ENCODE data around the gene PRKN.
"Not testable (repeated sequence)": the region's sequence is repeated elsewhere in the genome, so short reads cannot be mapped to it uniquely, and the experiment has no call there.

PRKN gene

GRCh38 chr6:161347988-161348627 lies 1379.5 kb downstream of the PRKN start:
- Histone ChIP-seq H3K4me1 (ENCODE audit: control insufficient read depth, insufficient read depth, low read length) (no peaks in the 10 kb centered on the region; the same call in 1 of the 2 replicates), H3K27ac (ENCODE audit: low read depth, low read length) (no peak overlapping the region), H3K27me3 (ENCODE audit: control insufficient read depth, insufficient read depth, low read length) (no peaks in the 10 kb centered on the region), H3K36me3 (ENCODE audit: control insufficient read depth, insufficient read depth, low read length) (no peaks in the 10 kb centered on the region), H3K4me3 (ENCODE audit: low read depth, low read length) (no peak overlapping the region), H3K9ac (ENCODE audit: low read length) (no peak overlapping the region), H3K9me3 (ENCODE audit: control insufficient read depth, insufficient read depth, low read depth, low read length) (no peaks in the 10 kb centered on the region)

DNA sequence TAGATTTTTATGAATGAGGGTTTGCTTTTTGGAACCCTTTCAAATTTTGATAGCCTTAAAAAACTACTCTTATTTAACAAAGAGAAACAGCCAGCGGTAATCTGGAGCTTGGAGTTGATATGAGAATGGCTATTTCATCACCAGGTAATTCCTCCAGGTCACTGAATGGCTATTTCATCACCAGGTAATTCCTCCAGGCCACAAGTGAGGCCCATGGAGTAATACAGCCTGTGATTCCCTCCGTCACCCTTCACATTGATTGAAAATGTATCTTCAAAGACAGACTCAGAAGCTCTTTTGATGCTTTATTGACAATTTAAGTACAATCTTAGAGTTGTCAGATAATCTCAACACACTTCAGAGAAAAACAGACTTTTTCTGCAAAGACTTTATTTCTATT lies 1380.4 kb downstream of the PRKN start:
- H3K36me3 ChIP-seq (ENCODE audit: control insufficient read depth, insufficient read depth, low read length): no peaks in the 10 kb centered on the region

DNA sequence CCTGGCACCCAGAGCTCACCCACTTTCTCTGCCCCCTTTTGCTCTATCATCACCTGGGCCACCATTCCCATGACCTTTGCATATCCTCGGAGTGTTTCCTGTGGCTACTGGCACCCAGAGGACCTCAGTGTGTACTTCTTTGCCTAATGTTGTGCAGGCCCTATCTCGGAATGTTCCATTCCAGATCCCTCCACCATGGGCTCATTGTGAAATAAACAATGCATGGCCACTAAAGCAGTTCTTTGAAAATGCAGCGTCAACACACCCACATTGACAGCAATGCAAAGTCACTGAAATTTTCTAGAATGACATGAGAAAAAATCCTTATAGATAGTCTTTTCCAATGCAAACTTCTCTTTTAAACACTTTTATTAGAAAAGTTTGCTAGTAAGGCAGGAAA lies 1380.8 kb downstream of the PRKN start:
- no peak overlapping the region for H3K9ac ChIP-seq (ENCODE audit: low read length)
- no peaks in the 10 kb centered on the region for H3K27me3 ChIP-seq (ENCODE audit: control insufficient read depth, insufficient read depth, low read length)
- H3K27ac ChIP-seq (ENCODE audit: low read depth, low read length): no peak overlapping the region
- H3K36me3 ChIP-seq (ENCODE audit: control insufficient read depth, insufficient read depth, low read length): no peaks in the 10 kb centered on the region
- no peaks in the 10 kb centered on the region for H3K9me3 ChIP-seq (ENCODE audit: control insufficient read depth, insufficient read depth, low read depth, low read length)
- H3K4me1 ChIP-seq (ENCODE audit: control insufficient read depth, insufficient read depth, low read length): no peaks in the 10 kb centered on the region
- no peak overlapping the region for H3K4me3 ChIP-seq (ENCODE audit: low read depth, low read length)

More for the DNA sequence above, 1380.4 kb downstream of the PRKN start:
- H3K4me1 ChIP-seq (ENCODE audit: control insufficient read depth, insufficient read depth, low read length): no peaks in the 10 kb centered on the region
- no peak overlapping the region for H3K9ac ChIP-seq (ENCODE audit: low read length)
- no peak overlapping the region for H3K27ac ChIP-seq (ENCODE audit: low read depth, low read length)
- no peak overlapping the region for H3K4me3 ChIP-seq (ENCODE audit: low read depth, low read length)
- H3K9me3 ChIP-seq (ENCODE audit: control insufficient read depth, insufficient read depth, low read depth, low read length): no peaks in the 10 kb centered on the region
- no peaks in the 10 kb centered on the region for H3K27me3 ChIP-seq (ENCODE audit: control insufficient read depth, insufficient read depth, low read length)

DNA sequence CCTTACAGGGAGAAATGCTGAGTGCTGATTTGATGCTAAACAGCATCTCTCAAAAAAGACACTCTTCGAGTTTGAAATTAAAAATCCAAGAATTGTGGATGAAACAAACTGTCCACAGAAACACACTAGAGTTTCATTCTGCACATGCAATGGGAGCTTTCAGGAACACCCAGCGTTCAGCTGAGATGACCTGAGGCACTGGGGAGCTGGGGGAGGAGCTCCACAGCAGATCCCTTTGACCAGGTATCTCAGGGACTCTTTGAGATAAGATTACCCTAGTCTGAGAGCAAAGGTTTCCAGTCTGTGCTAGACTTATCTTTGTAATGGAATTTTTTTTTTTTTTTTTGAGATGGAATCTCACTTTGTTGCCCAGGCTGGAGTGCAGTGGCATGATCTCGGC lies 1382.9 kb downstream of the PRKN start:
- H3K9ac ChIP-seq (ENCODE audit: low read length): no peak overlapping the region
- H3K27me3 ChIP-seq (ENCODE audit: control insufficient read depth, insufficient read depth, low read length): no peaks in the 10 kb centered on the region
- no peaks in the 10 kb centered on the region for H3K9me3 ChIP-seq (ENCODE audit: control insufficient read depth, insufficient read depth, low read depth, low read length)
- no peak overlapping the region for H3K27ac ChIP-seq (ENCODE audit: low read depth, low read length)
- no peak overlapping the region for H3K4me3 ChIP-seq (ENCODE audit: low read depth, low read length)
- no peaks in the 10 kb centered on the region for H3K36me3 ChIP-seq (ENCODE audit: control insufficient read depth, insufficient read depth, low read length)
- H3K4me1 ChIP-seq (ENCODE audit: control insufficient read depth, insufficient read depth, low read length): no peaks in the 10 kb centered on the region

DNA sequence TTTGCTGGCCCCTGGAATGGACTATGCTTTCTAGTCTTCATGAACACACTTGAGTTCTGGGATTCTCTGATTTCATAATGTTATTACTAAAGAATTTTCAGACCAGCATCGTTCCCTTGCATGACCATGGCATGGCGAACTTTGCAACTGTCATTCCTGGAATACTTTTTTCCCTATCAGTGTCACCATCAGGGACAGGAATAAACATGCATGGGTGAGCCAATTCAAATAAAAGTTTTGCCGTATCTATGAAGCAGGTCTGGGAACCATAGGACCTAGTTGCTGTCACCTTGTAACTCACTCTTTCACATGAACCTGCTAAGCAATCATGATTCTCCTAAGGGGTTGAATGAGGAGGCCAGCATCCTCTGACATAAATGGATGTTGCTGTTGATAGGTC lies 1385.5 kb downstream of the PRKN start:
- H3K4me1 ChIP-seq (ENCODE audit: control insufficient read depth, insufficient read depth, low read length): no peaks in the 10 kb centered on the region
- no peaks in the 10 kb centered on the region for H3K27me3 ChIP-seq (ENCODE audit: control insufficient read depth, insufficient read depth, low read length)
- no peak overlapping the region for H3K4me3 ChIP-seq (ENCODE audit: low read depth, low read length)
- H3K36me3 ChIP-seq (ENCODE audit: control insufficient read depth, insufficient read depth, low read length): no peaks in the 10 kb centered on the region
- H3K9me3 ChIP-seq (ENCODE audit: control insufficient read depth, insufficient read depth, low read depth, low read length): peaks cover 3% of the 10 kb centered on the region; the same call in 1 of the 2 replicates
- H3K9ac ChIP-seq (ENCODE audit: low read length): no peak overlapping the region
- H3K27ac ChIP-seq (ENCODE audit: low read depth, low read length): no peak overlapping the region

GRCh38 chr6:161341638-161342037 lies 1385.9 kb downstream of the PRKN start:
- Histone ChIP-seq H3K9ac (ENCODE audit: low read length) (no peak overlapping the region), H3K27me3 (ENCODE audit: control insufficient read depth, insufficient read depth, low read length) (no peaks in the 10 kb centered on the region), H3K4me3 (ENCODE audit: low read depth, low read length) (no peak overlapping the region), H3K27ac (ENCODE audit: low read depth, low read length) (no peak overlapping the region), H3K9me3 (ENCODE audit: control insufficient read depth, insufficient read depth, low read depth, low read length) (peaks cover 5% of the 10 kb centered on the region; the same call in 1 of the 2 replicates), H3K36me3 (ENCODE audit: control insufficient read depth, insufficient read depth, low read length) (no peaks in the 10 kb centered on the region), H3K4me1 (ENCODE audit: control insufficient read depth, insufficient read depth, low read length) (no peaks in the 10 kb centered on the region)

- Histone ChIP-seq H3K4me3 (ENCODE audit: low read depth, low read length) (no peak overlapping the region), H3K36me3 (ENCODE audit: control insufficient read depth, insufficient read depth, low read length) (no peaks in the 10 kb centered on the region)
Observed at GRCh38 chr6:161338015-161338414, 1389.6 kb downstream of the PRKN start.

GRCh38 chr6:161336479-161336878 lies 1391.1 kb downstream of the PRKN start:
- H3K27ac ChIP-seq (ENCODE audit: low read depth, low read length): no peak overlapping the region
- no peak overlapping the region for H3K9ac ChIP-seq (ENCODE audit: low read length)
- no peaks in the 10 kb centered on the region for H3K36me3 ChIP-seq (ENCODE audit: control insufficient read depth, insufficient read depth, low read length)
- peaks cover 9% of the 10 kb centered on the region; the same call in 1 of the 2 replicates for H3K9me3 ChIP-seq (ENCODE audit: control insufficient read depth, insufficient read depth, low read depth, low read length)
- H3K27me3 ChIP-seq (ENCODE audit: control insufficient read depth, insufficient read depth, low read length): no peaks in the 10 kb centered on the region
- H3K4me3 ChIP-seq (ENCODE audit: low read depth, low read length): no peak overlapping the region
- no peaks in the 10 kb centered on the region for H3K4me1 ChIP-seq (ENCODE audit: control insufficient read depth, insufficient read depth, low read length)

More at GRCh38 chr6:161338015-161338414, 1389.6 kb downstream of the PRKN start:
- Histone ChIP-seq H3K27ac (ENCODE audit: low read depth, low read length) (no peak overlapping the region), H3K27me3 (ENCODE audit: control insufficient read depth, insufficient read depth, low read length) (no peaks in the 10 kb centered on the region), H3K4me1 (ENCODE audit: control insufficient read depth, insufficient read depth, low read length) (no peaks in the 10 kb centered on the region), H3K9me3 (ENCODE audit: control insufficient read depth, insufficient read depth, low read depth, low read length) (peaks cover 9% of the 10 kb centered on the region; the same call in 1 of the 2 replicates), H3K9ac (ENCODE audit: low read length) (no peak overlapping the region)

GRCh38 chr6:161333410-161333809 lies 1394.2 kb downstream of the PRKN start:
- no peak overlapping the region for H3K4me3 ChIP-seq (ENCODE audit: low read depth, low read length)
- H3K27me3 ChIP-seq (ENCODE audit: control insufficient read depth, insufficient read depth, low read length): no peaks in the 10 kb centered on the region
- no peaks in the 10 kb centered on the region for H3K36me3 ChIP-seq (ENCODE audit: control insufficient read depth, insufficient read depth, low read length)
- no peak overlapping the region for H3K27ac ChIP-seq (ENCODE audit: low read depth, low read length)
- peaks cover 15% of the 10 kb centered on the region for H3K9me3 ChIP-seq (ENCODE audit: control insufficient read depth, insufficient read depth, low read depth, low read length)
- H3K4me1 ChIP-seq (ENCODE audit: control insufficient read depth, insufficient read depth, low read length): no peaks in the 10 kb centered on the region
- H3K9ac ChIP-seq (ENCODE audit: low read length): no peak overlapping the region

GRCh38 chr6:161331402-161332081 lies 1396.0 kb downstream of the PRKN start:
- H3K36me3 ChIP-seq (ENCODE audit: control insufficient read depth, insufficient read depth, low read length); H3K4me3 ChIP-seq (ENCODE audit: low read depth, low read length); H3K4me1 ChIP-seq (ENCODE audit: control insufficient read depth, insufficient read depth, low read length); H3K9ac ChIP-seq (ENCODE audit: low read length); H3K27ac ChIP-seq (ENCODE audit: low read depth, low read length); H3K27me3 ChIP-seq (ENCODE audit: control insufficient read depth, insufficient read depth, low read length): not testable (repeated sequence)
- H3K9me3 ChIP-seq (ENCODE audit: control insufficient read depth, insufficient read depth, low read depth, low read length): peaks cover 17% of the 10 kb centered on the region

DNA sequence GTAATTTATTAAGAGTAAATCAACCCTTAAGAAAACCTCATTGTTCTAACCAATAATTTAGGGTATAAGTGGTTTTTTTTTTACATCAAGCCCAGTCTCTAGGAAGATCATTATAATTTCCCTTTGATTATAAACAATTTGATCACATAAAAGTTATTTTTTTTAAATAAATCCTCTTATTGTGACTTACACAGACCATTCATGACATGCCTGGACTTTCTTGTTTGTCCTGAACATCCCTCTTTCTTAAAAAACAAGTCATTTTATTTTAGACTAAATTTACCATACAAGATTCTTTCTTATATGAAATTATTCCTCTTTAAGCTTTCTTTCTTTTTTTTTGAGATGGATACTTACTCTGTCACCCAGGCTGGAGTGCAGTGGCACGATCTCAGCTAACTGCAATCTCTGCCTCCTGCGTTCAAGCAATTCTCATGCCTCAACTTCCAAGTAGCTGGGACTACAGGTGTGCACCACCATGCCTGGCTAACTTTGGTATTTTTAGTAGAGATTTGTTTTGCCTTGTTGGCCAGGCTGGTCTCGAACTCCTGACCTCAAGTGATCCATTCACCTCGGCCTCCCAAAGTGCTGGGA lies 1400.1 kb downstream of the PRKN start:
- Histone ChIP-seq H3K9me3 (ENCODE audit: control insufficient read depth, insufficient read depth, low read depth, low read length) (peaks cover 42% of the 10 kb centered on the region), H3K27ac (ENCODE audit: low read depth, low read length) (no peak overlapping the region), H3K9ac (ENCODE audit: low read length) (no peak overlapping the region), H3K4me3 (ENCODE audit: low read depth, low read length) (no peak overlapping the region), H3K36me3 (ENCODE audit: control insufficient read depth, insufficient read depth, low read length) (no peaks in the 10 kb centered on the region), H3K27me3 (ENCODE audit: control insufficient read depth, insufficient read depth, low read length) (no peaks in the 10 kb centered on the region), H3K4me1 (ENCODE audit: control insufficient read depth, insufficient read depth, low read length) (no peaks in the 10 kb centered on the region)

Measured in HUES6 (cell line).